ENCODE results near the gene PIK3C2B. TPM values are rescaled to one million over a fixed set of nuclear protein-coding genes. Genes with fewer than 3 reads are reported as not detected.

The PIK3C2B gene
- total RNA-seq, 3 donors from 2014 or later (not counting 1 experiment from before 2014, with no cell fraction given), result 18.1 to 34.8 (median 29.5) TPM

DNA sequence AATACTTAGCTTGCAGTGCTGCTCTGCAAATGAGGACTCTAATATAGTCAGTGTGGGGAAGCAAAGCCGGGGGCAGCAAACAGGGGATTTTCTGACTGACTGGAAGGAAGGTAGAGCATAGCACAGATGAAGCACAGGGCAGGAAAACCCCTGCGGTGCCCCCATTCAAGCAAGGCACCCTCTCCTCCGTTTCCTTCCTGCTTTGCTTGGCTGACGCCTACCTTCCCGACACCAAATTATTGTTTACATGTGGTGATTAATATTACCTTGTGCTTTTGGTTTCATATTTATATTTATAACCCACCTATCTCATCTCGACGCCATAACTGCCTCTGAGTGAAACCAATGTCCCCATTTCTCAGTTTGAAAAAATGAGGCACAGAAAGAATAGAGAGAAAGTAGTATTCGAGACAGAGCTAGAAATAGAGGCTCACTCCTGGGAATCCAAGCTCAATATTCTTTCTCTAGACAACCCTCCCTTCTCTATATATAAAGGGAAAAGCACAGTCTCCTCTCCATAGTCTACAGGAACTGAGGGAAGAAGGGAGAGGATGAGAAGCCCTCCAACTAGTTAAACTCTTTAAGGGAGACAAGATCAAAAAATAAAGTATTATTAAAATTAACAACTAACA lies 41.3 kb downstream of the PIK3C2B start:
- Histone ChIP-seq H3K4me1 (ENCODE audit: control insufficient read depth, insufficient read depth, low read length) (peaks cover 22% of the 10 kb centered on the region), H3K27me3 (ENCODE audit: control insufficient read depth, insufficient read depth, low read length) (no peaks in the 10 kb centered on the region), H3K36me3 (ENCODE audit: control insufficient read depth, insufficient read depth, low read length) (peaks cover 13% of the 10 kb centered on the region), H3K27ac (ENCODE audit: low read length) (peak overlapping the region; percentile 83), H3K9me3 (ENCODE audit: control insufficient read depth, insufficient read depth, low read length) (no peaks in the 10 kb centered on the region), H3K4me3 (ENCODE audit: low read length) (no peak overlapping the region)
- peak; percentile 46 to 92 for DNase-seq
- H3K27ac Mint-ChIP-seq, result peak overlapping the region; percentile 83 to 84
- WGBS (ENCODE audit: insufficient coverage), result 13% methylated on average over 3 of the region's 8 CpGs
- peak; percentile 94 to 98 (median 95) for ATAC-seq
- intact Hi-C loops (cut with micrococcal nuclease), result no loop called here
- TF ChIP-seq, protein P1, sequence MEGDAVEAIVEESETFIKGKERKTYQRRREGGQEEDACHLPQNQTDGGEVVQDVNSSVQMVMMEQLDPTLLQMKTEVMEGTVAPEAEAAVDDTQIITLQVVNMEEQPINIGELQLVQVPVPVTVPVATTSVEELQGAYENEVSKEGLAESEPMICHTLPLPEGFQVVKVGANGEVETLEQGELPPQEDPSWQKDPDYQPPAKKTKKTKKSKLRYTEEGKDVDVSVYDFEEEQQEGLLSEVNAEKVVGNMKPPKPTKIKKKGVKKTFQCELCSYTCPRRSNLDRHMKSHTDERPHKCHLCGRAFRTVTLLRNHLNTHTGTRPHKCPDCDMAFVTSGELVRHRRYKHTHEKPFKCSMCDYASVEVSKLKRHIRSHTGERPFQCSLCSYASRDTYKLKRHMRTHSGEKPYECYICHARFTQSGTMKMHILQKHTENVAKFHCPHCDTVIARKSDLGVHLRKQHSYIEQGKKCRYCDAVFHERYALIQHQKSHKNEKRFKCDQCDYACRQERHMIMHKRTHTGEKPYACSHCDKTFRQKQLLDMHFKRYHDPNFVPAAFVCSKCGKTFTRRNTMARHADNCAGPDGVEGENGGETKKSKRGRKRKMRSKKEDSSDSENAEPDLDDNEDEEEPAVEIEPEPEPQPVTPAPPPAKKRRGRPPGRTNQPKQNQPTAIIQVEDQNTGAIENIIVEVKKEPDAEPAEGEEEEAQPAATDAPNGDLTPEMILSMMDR (IDR thresholded peaks at IDR 0.05), result no peak
- no peaks in the 10 kb centered on the region for H3K36me3 Mint-ChIP-seq
- peaks cover 10% of the 10 kb centered on the region in 2 donors for H3K4me1 Mint-ChIP-seq
- H3K4me3 Mint-ChIP-seq, result peak overlapping the region; percentile 79
- no peaks in the 10 kb centered on the region for H3K27me3 Mint-ChIP-seq (ENCODE audit: low read depth in 2 of 2)
- no peaks in the 10 kb centered on the region for H3K9me3 Mint-ChIP-seq

DNA sequence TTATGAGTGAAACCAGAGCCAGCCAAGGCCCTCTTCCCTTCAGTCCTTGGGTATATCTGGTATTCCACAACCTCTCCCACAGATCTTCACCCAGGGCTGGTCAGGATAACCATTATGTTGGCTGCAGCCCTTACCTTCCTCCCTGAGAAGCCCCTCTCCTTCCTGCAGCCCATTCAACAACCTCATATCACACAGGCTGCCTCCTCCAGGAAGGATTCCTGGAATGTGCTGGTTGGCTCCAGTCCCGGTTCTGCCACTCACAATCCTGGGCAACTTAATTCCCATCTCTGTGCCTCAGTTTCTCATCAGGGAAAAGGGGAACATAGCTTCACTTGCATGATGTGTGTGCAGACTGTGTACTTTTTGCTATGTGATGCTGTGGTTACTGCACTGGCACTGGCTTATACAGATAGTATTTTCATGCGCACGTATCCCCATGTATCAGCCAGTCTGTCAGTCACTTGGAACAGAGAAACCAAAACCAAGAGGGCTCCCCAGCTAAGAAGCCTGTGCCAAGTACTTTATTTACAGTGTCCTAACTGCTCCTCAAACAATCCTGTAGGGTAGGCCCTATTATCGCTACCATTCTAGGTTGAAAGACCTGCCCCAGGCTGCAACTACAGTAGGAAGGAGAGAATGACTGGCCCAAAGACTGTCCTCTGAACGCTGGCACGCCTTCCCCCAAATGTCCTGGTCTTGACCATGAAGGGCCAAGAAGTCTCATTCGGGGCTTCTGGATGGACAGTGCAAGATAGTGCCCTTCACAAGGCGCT lies 43.1 kb downstream of the PIK3C2B start:
- no peaks in the 10 kb centered on the region for H3K27me3 ChIP-seq (ENCODE audit: control insufficient read depth, insufficient read depth, low read length)
- Mint-ChIP-seq H3K9me3 (no peaks in the 10 kb centered on the region), H3K4me1 (peaks cover 11 to 12% of the 10 kb centered on the region in 2 donors), H3K27me3 (ENCODE audit: low read depth in 2 of 2) (no peaks in the 10 kb centered on the region), H3K4me3 (no peak overlapping the region), H3K36me3 (no peaks in the 10 kb centered on the region), H3K27ac (peak overlapping the region; percentile 31 to 75)
- ATAC-seq, result no peak
- WGBS (ENCODE audit: insufficient coverage), result 87% methylated on average over 8 of the region's 8 CpGs
- H3K27ac ChIP-seq (ENCODE audit: low read length), result no peak overlapping the region
- H3K36me3 ChIP-seq (ENCODE audit: control insufficient read depth, insufficient read depth, low read length), result peaks cover 10% of the 10 kb centered on the region
- intact Hi-C loops (cut with micrococcal nuclease), result no loop called here
- DNase-seq, result no peak
- no peaks in the 10 kb centered on the region for H3K9me3 ChIP-seq (ENCODE audit: control insufficient read depth, insufficient read depth, low read length)
- no peak overlapping the region for H3K4me3 ChIP-seq (ENCODE audit: low read length)
- peaks cover 26% of the 10 kb centered on the region for H3K4me1 ChIP-seq (ENCODE audit: control insufficient read depth, insufficient read depth, low read length)
- TF ChIP-seq, protein P1 (IDR thresholded peaks at IDR 0.05), result no peak

- Histone ChIP-seq H3K9me3 (ENCODE audit: control insufficient read depth, insufficient read depth, low read length) (no peaks in the 10 kb centered on the region), H3K36me3 (ENCODE audit: control insufficient read depth, insufficient read depth, low read length) (peaks cover 8% of the 10 kb centered on the region), H3K27me3 (ENCODE audit: control insufficient read depth, insufficient read depth, low read length) (no peaks in the 10 kb centered on the region), H3K4me1 (ENCODE audit: control insufficient read depth, insufficient read depth, low read length) (peaks cover 30% of the 10 kb centered on the region), H3K4me3 (ENCODE audit: low read length) (no peak overlapping the region), H3K27ac (ENCODE audit: low read length) (no peak overlapping the region)
- peaks cover 14 to 15% of the 10 kb centered on the region in 2 donors for H3K4me1 Mint-ChIP-seq
- intact Hi-C loops (cut with micrococcal nuclease), result no loop called here
- no peak overlapping the region for H3K4me3 Mint-ChIP-seq
- H3K9me3 Mint-ChIP-seq, result no peaks in the 10 kb centered on the region
- DNase-seq (no peak), ATAC-seq (no peak)
- no peaks in the 10 kb centered on the region for H3K27me3 Mint-ChIP-seq (ENCODE audit: low read depth in 2 of 2)
- peak overlapping the region in 1 of 2 donors; percentile 75 for H3K27ac Mint-ChIP-seq
- no peaks in the 10 kb centered on the region for H3K36me3 Mint-ChIP-seq
- WGBS (ENCODE audit: insufficient coverage), result 88% methylated on average over 8 of the region's 8 CpGs
- TF ChIP-seq, protein P1 (IDR thresholded peaks at IDR 0.05), result no peak
Observed at GRCh38 chr1:204450461-204451257, 43.9 kb downstream of the PIK3C2B start.

Data from natural killer cell (primary cell).